ENCODE data around the gene PITPNC1. TPM values are rescaled to one million over a fixed set of nuclear protein-coding genes. Genes with fewer than 3 reads are reported as not detected.
A peak's percentile ranks its signal among the peaks of the same experiment; 100 is the strongest.

The PITPNC1 gene
- total and polyA plus RNA-seq, 2 of the 13 experiments (the other 11 are each of a cell fraction or from before 2014, with no cell fraction given) = 4.1 to 5.7 TPM

GRCh38 chr17:67563692-67564228 is 186.7 kb downstream of the PITPNC1 start (continued):
- TF ChIP-seq ZNF577 (CRISPR knock-in tag; IDR thresholded peaks at IDR 0.05; ENCODE audit: borderline replicate concordance, low read depth) (no peak), POLR2G (IDR thresholded peaks at IDR 0.05; ENCODE audit: low read depth, low read length) (no peak)

- no peak for TF ChIP-seq ZNF570 (CRISPR knock-in tag; IDR thresholded peaks at IDR 0.05; ENCODE audit: borderline replicate concordance)
- no peak for TF ChIP-seq FOXK1 (CRISPR knock-in tag; IDR thresholded peaks at IDR 0.05; ENCODE audit: borderline replicate concordance, low read depth)
- no peak for TF ChIP-seq GMEB2 (CRISPR knock-in tag; IDR thresholded peaks at IDR 0.05; ENCODE audit: low read depth)
- no peak for TF ChIP-seq FOSL2 (CRISPR knock-in tag; IDR thresholded peaks at IDR 0.05)
- TF ChIP-seq BHLHE40 (IDR thresholded peaks at IDR 0.05; ENCODE audit: low read length) = no peak
- TF ChIP-seq ZNF879 (CRISPR knock-in tag; IDR thresholded peaks at IDR 0.05) = no peak
- TF ChIP-seq ZFP41 (CRISPR knock-in tag; IDR thresholded peaks at IDR 0.05; ENCODE audit: borderline replicate concordance) = no peak
- TF ChIP-seq RFX5 (IDR thresholded peaks at IDR 0.05; ENCODE audit: low read depth, low read length) = no peak
- TF ChIP-seq RORA (CRISPR knock-in tag; IDR thresholded peaks at IDR 0.05) = no peak
- no peak for TF ChIP-seq ZNF34 (CRISPR knock-in tag; IDR thresholded peaks at IDR 0.05; ENCODE audit: borderline replicate concordance)
- TF ChIP-seq PPARG (CRISPR knock-in tag; conservative IDR thresholded peaks at IDR 0.05) = no peak
- TF ChIP-seq RARA (CRISPR knock-in tag; IDR thresholded peaks at IDR 0.05) = no peak
- TF ChIP-seq SNAI1 (CRISPR knock-in tag; IDR thresholded peaks at IDR 0.05; ENCODE audit: borderline replicate concordance) = no peak
Measured at GRCh38 chr17:67565068-67565467, 188.0 kb downstream of the PITPNC1 start.

More at GRCh38 chr17:67565068-67565467, 188.0 kb downstream of the PITPNC1 start:
- no peak overlapping the region for H2AFZ ChIP-seq (ENCODE audit: low read length)
- in situ Hi-C loops (cut with HindIII; ENCODE audit: extremely low pct_ligation_motif_present, low pct_unique_long_range_greater_than_20kb) (no loop called here), intact Hi-C loops (cut with micrococcal nuclease; ENCODE audit: unreplicated experiment) (no loop called here)
- ATAC-seq (no peak), FAIRE-seq (peak; percentile 36), DNase-seq (ENCODE audit: low spot score) (no peak)
- BruUV-seq (replicated peaks) = no TSS peak
- H3K27me3 ChIP-seq (ENCODE audit: control insufficient read depth in 1 of 2, insufficient read depth in 2 of 2, low read length in 2 of 2) = no peaks in the 10 kb centered on the region
- H3K4me2 ChIP-seq (ENCODE audit: low read depth, low read length) = no peak overlapping the region
- POLR2A ChIA-PET = no interaction called here
- no peak overlapping the region for H3K27ac ChIP-seq (ENCODE audit: extremely low read length, insufficient read depth, low read length)
- no peak overlapping the region for H3K4me3 ChIP-seq (replicated peaks in 1 of 3; ENCODE audit: insufficient read depth in 1 of 3, low read depth in 2 of 3, low read length in 3 of 3)
- 49% methylated on average over 2 of the region's 2 CpGs for WGBS (ENCODE audit: low lambda C conversion rate)
- 0 out of 2 replicates have a peak, but pooled peaks cover under 1% of the 10 kb centered on the region for H3K4me1 ChIP-seq (ENCODE audit: insufficient read depth, low read length)
- H3K79me2 ChIP-seq (ENCODE audit: insufficient read depth, low read length) = no peaks in the 10 kb centered on the region
- no peaks in the 10 kb centered on the region for H3K9me3 ChIP-seq (ENCODE audit: low read length)
- no peaks in the 10 kb centered on the region for H3K36me3 ChIP-seq (replicated peaks in 1 of 2; ENCODE audit: control insufficient read depth in 1 of 2, insufficient read depth in 2 of 2, low read length in 2 of 2)
- no peak overlapping the region for H3K9ac ChIP-seq (ENCODE audit: insufficient read depth, low read depth, low read length)
- CTCF ChIA-PET (ENCODE audit: low intra/inter-chr PET ratio, low total read pairs) = no interaction called here
- no peaks in the 10 kb centered on the region for H4K20me1 ChIP-seq (ENCODE audit: insufficient read depth, low read length)
